SK-N-SH treated with all-trans-retinoic acid at 6 μM for 48 hours (cell line): ENCODE measurements around the gene CACNA2D4.

ENCODE experiments used
- ATAC-seq: fragments of 200-7000 bp; cut with Tn5 transposase; 3 replicates; pipeline ENCODE4 v1.9.1; 2020; ENCODE audit warnings: mild to moderate bottlenecking, moderate library complexity
- ARNTL ChIP-seq: fragments of 450-650 bp; formaldehyde crosslinking; IDR thresholded peaks from 2 replicates; pipeline ENCODE4 v1.5.0; 2020; ENCODE audit warnings: low read depth, mild to moderate bottlenecking, moderate library complexity, borderline replicate concordance
- BACH2 ChIP-seq: fragments of 250-450 bp; sonication (Bioruptor Pico); IDR thresholded peaks from 2 replicates; pipeline ENCODE4 v1.9.0; 2021; ENCODE audit warnings: mild to moderate bottlenecking, borderline replicate concordance
- CREB5 ChIP-seq: fragments of 250-450 bp; sonication (Bioruptor Pico); IDR thresholded peaks from 2 replicates; pipeline ENCODE4 v1.5.1; 2020; ENCODE audit warnings: low read depth, mild to moderate bottlenecking, moderate library complexity
- CSDC2 ChIP-seq: fragments of 250-450 bp; sonication (Bioruptor Pico); IDR thresholded peaks from 2 replicates; pipeline ENCODE4 v1.5.0; 2020; ENCODE audit warnings: mild to moderate bottlenecking, moderate library complexity
- CSRNP3 ChIP-seq: fragments of 250-450 bp; sonication (Bioruptor Pico); IDR thresholded peaks from 2 replicates; pipeline ENCODE4 v1.5.1; 2021; ENCODE audit warnings: mild to moderate bottlenecking, moderate library complexity
- GLIS3 ChIP-seq: fragments of 250-450 bp; sonication (Bioruptor Pico); IDR thresholded peaks from 2 replicates; pipeline ENCODE4 v1.5.0; 2020; ENCODE audit warnings: mild to moderate bottlenecking, moderate library complexity
- ISL1 ChIP-seq: fragments of 250-450 bp; sonication (Bioruptor Pico); IDR thresholded peaks from 2 replicates; pipeline ENCODE4 v2.1.2; 2022; ENCODE audit warnings: mild to moderate bottlenecking, moderate library complexity
- PATZ1 ChIP-seq: fragments of 250-450 bp; sonication (Bioruptor Pico); IDR thresholded peaks from 2 replicates; pipeline ENCODE4 v1.8.0; 2020; ENCODE audit warnings: mild to moderate bottlenecking, moderate library complexity, borderline replicate concordance
- POU6F1 ChIP-seq: fragments of 250-450 bp; sonication (Bioruptor Pico); IDR thresholded peaks from 2 replicates; pipeline ENCODE4 v1.8.0; 2021; ENCODE audit warnings: low read depth, mild to moderate bottlenecking, moderate library complexity, borderline replicate concordance
- PPARA ChIP-seq: fragments of 250-450 bp; sonication (Bioruptor Pico); IDR thresholded peaks from 2 replicates; pipeline ENCODE4 v1.5.0; 2020; ENCODE audit warnings: mild to moderate bottlenecking, borderline replicate concordance
- RARB ChIP-seq: fragments of 250-450 bp; sonication (Bioruptor Pico); IDR thresholded peaks from 2 replicates; pipeline ENCODE4 v1.8.0; 2021; ENCODE audit warnings: mild to moderate bottlenecking, moderate library complexity
- TCF4 ChIP-seq: fragments of 250-450 bp; sonication (Bioruptor Pico); IDR thresholded peaks from 2 replicates; pipeline ENCODE4 v1.8.0; 2021; ENCODE audit warnings: mild to moderate bottlenecking, moderate library complexity, borderline replicate concordance
- TOX ChIP-seq: fragments of 250-450 bp; sonication (Bioruptor Pico); IDR thresholded peaks from 2 replicates; pipeline ENCODE4 v1.8.0; 2021; ENCODE audit warnings: mild to moderate bottlenecking, moderate library complexity, borderline replicate concordance
- TSHZ2 ChIP-seq: fragments of 250-450 bp; sonication (Bioruptor Pico); IDR thresholded peaks from 2 replicates; pipeline ENCODE4 v1.5.0; 2020; ENCODE audit warnings: mild to moderate bottlenecking, moderate library complexity
- ZC3H10 ChIP-seq: fragments of 250-450 bp; sonication (Bioruptor Pico); IDR thresholded peaks from 2 replicates; pipeline ENCODE4 v1.5.1; 2021; ENCODE audit warnings: mild to moderate bottlenecking, moderate library complexity
- ZFP30 ChIP-seq: fragments of 450-650 bp; formaldehyde crosslinking; IDR thresholded peaks from 2 replicates; pipeline ENCODE4 v1.5.0; 2022; ENCODE audit warnings: mild to moderate bottlenecking, moderate library complexity
- ZNF565 ChIP-seq: fragments of 450-650 bp; formaldehyde crosslinking; conservative IDR thresholded peaks from 2 replicates; pipeline ENCODE4 v1.5.0; 2020; ENCODE audit warnings: low read depth, mild to moderate bottlenecking, moderate library complexity
- ZNF70 ChIP-seq: fragments of 450-650 bp; formaldehyde crosslinking; IDR thresholded peaks from 2 replicates; pipeline ENCODE4 v1.5.0; 2020; ENCODE audit warnings: mild to moderate bottlenecking, moderate library complexity
- ZNF8 ChIP-seq: fragments of 450-650 bp; formaldehyde crosslinking; IDR thresholded peaks from 2 replicates; pipeline ENCODE4 v1.5.0; 2020; ENCODE audit warnings: mild to moderate bottlenecking, moderate library complexity

CACNA2D4 gene

GRCh38 chr12:1810201-1810930 lies 108.1 kb downstream of the CACNA2D4 start:
- peak; percentile 28; the same call in 1 of the 3 replicates for ATAC-seq
- no peak for TF ChIP-seq TSHZ2 (CRISPR knock-in tag)
- TF ChIP-seq TOX (CRISPR knock-in tag) = no peak
- no peak for TF ChIP-seq CREB5 (CRISPR knock-in tag)
- no peak for TF ChIP-seq GLIS3 (CRISPR knock-in tag)
- TF ChIP-seq ZNF8 (CRISPR knock-in tag) = no peak
- TF ChIP-seq ZC3H10 (CRISPR knock-in tag) = no peak
- no peak for TF ChIP-seq ISL1 (CRISPR knock-in tag)
- TF ChIP-seq ARNTL = no peak
- TF ChIP-seq POU6F1 (CRISPR knock-in tag) = no peak
- no peak for TF ChIP-seq PPARA
- no peak for TF ChIP-seq PATZ1 (CRISPR knock-in tag)
- TF ChIP-seq ZNF70 (CRISPR knock-in tag) = no peak
- no peak for TF ChIP-seq BACH2 (CRISPR knock-in tag)
- TF ChIP-seq CSDC2 (CRISPR knock-in tag) = no peak
- no peak for TF ChIP-seq CSRNP3
- no peak for TF ChIP-seq ZFP30 (CRISPR knock-in tag)
- TF ChIP-seq, all 23 proteins: peak for 0

GRCh38 chr12:1809591-1810190 lies 108.8 kb downstream of the CACNA2D4 start:
- TF ChIP-seq ZFP30 (CRISPR knock-in tag) = no peak
- ATAC-seq = no peak

- ATAC-seq = no peak
- TF ChIP-seq PPARA (no peak), CREB5 (CRISPR knock-in tag) (no peak), ISL1 (CRISPR knock-in tag) (no peak), CSDC2 (CRISPR knock-in tag) (no peak), ZNF8 (CRISPR knock-in tag) (no peak), TCF4 (CRISPR knock-in tag) (no peak), ZNF565 (CRISPR knock-in tag) (no peak), ZFP30 (CRISPR knock-in tag) (no peak), RARB (CRISPR knock-in tag) (no peak)
- TF ChIP-seq, all 23 proteins: peak for 0
Measured at GRCh38 chr12:1808798-1809480, 109.5 kb downstream of the CACNA2D4 start.
